SK-N-MC (cell line): ENCODE results near the gene CARD9.
"Not testable (repeated sequence)": the region's sequence is repeated elsewhere in the genome, so short reads cannot be mapped to it uniquely, and the experiment has no call there.

Experiments used
- DNase-seq: peaks from one replicate; pipeline ENCODE4 v3.0.0-alpha.2; 2011; ENCODE audit warnings: low read depth, low spot score
- H3K27ac ChIP-seq: fragments of 200-600 bp; sonication (generic); 2 replicates; pipeline ENCODE4 v1.5.1; 2016; ENCODE audit warnings: mixed run types
- H3K36me3 ChIP-seq: fragments of 200-600 bp; sonication (generic); 2 replicates; pipeline ENCODE4 v1.6.1; 2017; ENCODE audit warnings: antibody characterized with exemption, low read length, mixed read lengths; ENCODE audit not compliant: insufficient read depth
- H3K4me3 ChIP-seq: fragments of 200-600 bp; sonication (generic); 2 replicates; pipeline ENCODE4 v1.5.1; 2016
- H3K9ac ChIP-seq: fragments of 200-600 bp; sonication (generic); 2 replicates; pipeline ENCODE4 v1.8.0; 2017; ENCODE audit warnings: mixed run types, mixed read lengths; ENCODE audit not compliant: insufficient read length
- H3K9me3 ChIP-seq: fragments of 200-600 bp; sonication (generic); 2 replicates; pipeline ENCODE4 v1.6.1; 2017; ENCODE audit warnings: low read depth, mild to moderate bottlenecking, antibody characterized with exemption, low read length, moderate library complexity, mixed read lengths
- EZH2 ChIP-seq: fragments of 200-600 bp; sonication (generic); IDR thresholded peaks from one replicate; pipeline ENCODE4 v1.6.1; 2017; ENCODE audit warnings: antibody characterized with exemption
- FOXP2 ChIP-seq: optimal IDR thresholded peaks from 2 replicates; pipeline ENCODE3; 2011; ENCODE audit warnings: mild to moderate bottlenecking, moderate library complexity; ENCODE audit not compliant: insufficient read depth; ENCODE audit errors: extremely low read length, control extremely low read depth
- POLR2AphosphoS5 ChIP-seq: IDR thresholded peaks from 2 replicates; pipeline ENCODE4 v1.6.1; 2012; ENCODE audit warnings: mild to moderate bottlenecking, low read depth, low read length, borderline replicate concordance

The CARD9 gene

DNA sequence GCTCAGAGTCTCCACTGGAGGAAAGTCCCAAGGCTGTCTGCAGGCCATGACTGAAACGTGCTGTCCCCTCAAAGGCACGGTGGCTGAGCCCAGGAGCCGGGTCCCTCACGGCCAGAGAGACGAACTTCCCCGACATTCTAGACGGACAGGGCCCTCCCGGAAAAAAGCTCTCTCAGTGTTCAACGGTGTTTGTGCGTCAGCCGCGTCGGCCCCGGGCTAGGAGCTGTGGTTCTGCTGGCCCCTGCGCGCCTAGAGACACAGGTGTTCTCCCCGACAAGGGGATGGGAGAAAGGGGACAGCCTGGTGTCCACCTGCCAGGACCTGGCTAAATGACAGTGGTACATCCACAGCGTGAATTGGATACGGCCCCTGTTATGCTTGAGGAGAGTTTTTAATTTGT lies 51.9 kb downstream of the CARD9 start:
- H3K4me3 ChIP-seq = no peak overlapping the region
- no peaks in the 10 kb centered on the region for H3K9me3 ChIP-seq
- H3K9ac ChIP-seq = no peak overlapping the region
- no peak overlapping the region for H3K27ac ChIP-seq
- no peak for DNase-seq
- H3K36me3 ChIP-seq = no peaks in the 10 kb centered on the region
- TF ChIP-seq EZH2 (no peak), POLR2AphosphoS5 (no peak), FOXP2 (no peak)

DNA sequence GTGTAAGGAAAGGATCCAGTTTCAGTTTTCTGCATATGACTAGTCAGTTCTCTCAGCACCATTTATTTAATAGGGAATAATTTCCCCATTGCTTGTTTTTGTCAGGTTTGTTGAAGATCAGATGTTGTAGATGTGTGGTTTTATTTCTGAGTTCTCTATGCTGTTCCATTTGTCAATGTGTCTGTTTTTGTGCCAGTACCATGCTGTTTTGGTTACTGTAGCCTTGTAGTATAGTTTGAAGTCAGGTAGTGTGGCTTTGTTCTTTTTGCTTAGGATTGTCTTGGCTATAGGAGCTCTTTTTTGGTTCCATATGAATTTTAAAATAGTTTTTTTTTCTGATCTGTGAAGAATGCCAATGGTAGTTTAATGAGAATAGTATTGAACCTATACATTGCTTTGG lies 52.5 kb downstream of the CARD9 start:
- H3K9me3 ChIP-seq, H3K36me3 ChIP-seq, H3K27ac ChIP-seq, H3K4me3 ChIP-seq, H3K9ac ChIP-seq, DNase-seq: not testable (repeated sequence)

DNA sequence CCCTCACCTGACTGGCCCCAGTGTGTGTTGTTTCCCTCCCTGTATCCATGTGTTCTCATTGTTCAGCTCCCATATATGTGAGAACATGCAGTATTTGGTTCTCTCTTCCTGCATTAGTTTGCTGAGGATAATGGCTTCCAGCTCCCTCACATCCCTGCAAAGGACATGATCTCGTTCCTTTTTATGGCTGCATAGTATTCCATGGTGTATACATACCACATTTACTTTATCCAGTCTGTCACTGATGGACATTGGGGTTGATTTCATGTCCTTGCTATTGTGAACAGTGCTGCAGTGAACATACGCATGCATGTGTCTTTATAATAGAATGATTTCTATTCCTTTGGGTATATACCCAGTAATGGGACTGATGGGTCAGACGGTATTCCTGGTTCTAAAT lies 53.5 kb downstream of the CARD9 start:
- not testable (repeated sequence) for H3K9me3 ChIP-seq, H3K4me3 ChIP-seq, H3K9ac ChIP-seq, DNase-seq, H3K27ac ChIP-seq, H3K36me3 ChIP-seq

DNA sequence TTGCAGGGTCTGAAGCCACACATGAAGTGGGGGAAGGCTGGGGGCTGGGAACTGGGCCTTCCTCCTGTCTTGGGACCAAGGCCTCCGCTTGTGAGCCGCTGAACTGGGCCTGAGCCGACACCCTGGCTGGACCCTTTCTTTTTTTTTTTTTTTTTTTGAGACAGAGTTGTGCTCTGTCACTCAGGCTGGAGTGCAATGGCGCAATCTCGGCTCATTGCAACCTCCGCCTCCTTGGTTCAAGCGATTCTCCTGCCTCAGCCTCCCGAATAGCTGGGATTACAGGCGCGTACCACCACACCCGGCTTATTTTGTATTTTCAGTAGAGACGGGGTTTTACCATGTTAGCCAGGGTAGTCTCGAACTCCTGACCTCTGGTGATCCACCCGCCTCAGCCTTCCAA lies 54.2 kb downstream of the CARD9 start:
- not testable (repeated sequence) for H3K4me3 ChIP-seq, H3K9ac ChIP-seq, H3K27ac ChIP-seq, H3K9me3 ChIP-seq, DNase-seq, H3K36me3 ChIP-seq

DNA sequence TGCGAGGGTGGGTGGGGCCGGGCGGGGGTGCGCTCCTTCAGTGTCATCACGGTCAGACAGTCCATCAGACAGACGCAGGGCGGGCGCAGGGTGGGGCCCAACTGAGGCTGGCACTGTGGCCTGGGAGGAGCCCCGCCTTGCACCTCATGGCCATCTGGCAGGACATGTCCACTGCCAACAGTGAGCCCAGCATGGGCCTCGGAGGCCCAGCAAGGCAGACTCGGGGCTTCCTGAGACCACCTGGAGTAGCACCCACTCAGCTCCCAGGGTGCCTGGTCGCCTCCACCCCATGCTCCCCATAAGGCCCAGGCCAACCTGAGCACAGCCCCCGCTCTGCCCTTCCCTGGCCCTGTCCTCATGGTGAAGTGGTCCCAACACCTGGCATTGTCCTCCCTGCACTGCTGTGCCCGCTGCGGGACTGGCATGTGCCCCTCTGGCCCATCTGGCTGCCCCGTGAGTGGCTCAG lies 54.7 kb downstream of the CARD9 start:
- TF ChIP-seq POLR2AphosphoS5 = no peak
- no peak for TF ChIP-seq EZH2
- TF ChIP-seq FOXP2 = no peak
- H3K27ac ChIP-seq = no peak overlapping the region
- no peak for DNase-seq
- H3K36me3 ChIP-seq = no peaks in the 10 kb centered on the region
- no peaks in the 10 kb centered on the region for H3K9me3 ChIP-seq
- no peak overlapping the region for H3K4me3 ChIP-seq
- H3K9ac ChIP-seq = no peak overlapping the region

DNA sequence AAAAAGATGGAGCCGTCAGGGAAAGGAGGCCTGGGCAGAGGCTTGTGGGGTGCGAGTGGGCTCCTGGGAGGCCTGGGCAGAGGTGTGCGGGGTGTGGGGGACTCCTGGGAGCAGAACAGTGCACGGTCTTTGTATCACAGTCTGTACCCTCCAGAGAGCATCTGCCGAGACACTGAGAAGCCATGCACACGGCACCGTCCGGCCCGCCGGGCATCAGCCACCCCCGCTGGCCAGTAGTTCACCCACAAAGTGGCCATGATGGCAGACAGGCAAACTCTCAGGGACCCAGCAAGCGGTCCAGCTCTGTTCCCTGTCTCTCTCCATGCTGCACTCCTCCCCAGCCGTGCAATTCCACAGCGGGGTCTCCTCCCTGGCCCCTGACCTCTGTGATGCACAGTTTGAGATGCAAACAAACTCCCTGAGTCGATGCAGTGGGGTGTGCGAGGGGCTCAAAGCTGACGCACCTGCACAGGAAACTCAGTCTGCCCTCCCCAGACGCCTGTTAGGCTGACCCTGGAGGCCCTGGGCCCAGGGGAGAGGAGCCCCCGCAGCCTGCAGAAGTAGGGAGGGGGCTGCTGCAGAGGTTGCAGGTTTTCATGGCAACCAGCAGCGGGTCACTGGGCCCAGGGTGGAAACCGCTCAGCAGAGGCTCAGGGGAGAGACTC lies 55.2 kb downstream of the CARD9 start:
- Histone ChIP-seq H3K4me3 (no peak overlapping the region), H3K9me3 (no peaks in the 10 kb centered on the region), H3K36me3 (no peaks in the 10 kb centered on the region), H3K27ac (no peak overlapping the region), H3K9ac (no peak overlapping the region)
- DNase-seq = no peak
- TF ChIP-seq EZH2 = no peak
- TF ChIP-seq POLR2AphosphoS5 = no peak
- no peak for TF ChIP-seq FOXP2

DNA sequence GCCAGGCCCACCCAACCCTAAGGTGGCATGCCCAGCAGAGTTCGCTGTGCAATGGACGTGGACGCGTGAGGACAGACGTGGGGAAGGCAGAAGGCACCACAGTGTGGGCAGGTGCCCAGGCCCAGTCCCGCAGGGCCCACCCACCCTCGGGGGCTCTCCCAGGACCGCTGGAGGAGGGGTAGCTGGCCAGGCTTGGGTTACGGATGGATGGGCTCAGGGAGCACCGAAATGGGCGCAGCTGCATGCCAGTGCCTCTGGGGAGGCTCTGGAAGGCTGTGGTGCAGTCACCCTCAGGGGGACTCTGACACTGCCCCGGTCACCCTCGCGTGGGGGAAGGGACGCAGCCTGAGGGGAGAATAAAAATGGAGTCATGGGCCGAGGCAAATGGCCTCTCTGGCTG lies 55.8 kb downstream of the CARD9 start:
- no peak for TF ChIP-seq POLR2AphosphoS5
- TF ChIP-seq EZH2 = no peak
- no peak for TF ChIP-seq FOXP2

DNA sequence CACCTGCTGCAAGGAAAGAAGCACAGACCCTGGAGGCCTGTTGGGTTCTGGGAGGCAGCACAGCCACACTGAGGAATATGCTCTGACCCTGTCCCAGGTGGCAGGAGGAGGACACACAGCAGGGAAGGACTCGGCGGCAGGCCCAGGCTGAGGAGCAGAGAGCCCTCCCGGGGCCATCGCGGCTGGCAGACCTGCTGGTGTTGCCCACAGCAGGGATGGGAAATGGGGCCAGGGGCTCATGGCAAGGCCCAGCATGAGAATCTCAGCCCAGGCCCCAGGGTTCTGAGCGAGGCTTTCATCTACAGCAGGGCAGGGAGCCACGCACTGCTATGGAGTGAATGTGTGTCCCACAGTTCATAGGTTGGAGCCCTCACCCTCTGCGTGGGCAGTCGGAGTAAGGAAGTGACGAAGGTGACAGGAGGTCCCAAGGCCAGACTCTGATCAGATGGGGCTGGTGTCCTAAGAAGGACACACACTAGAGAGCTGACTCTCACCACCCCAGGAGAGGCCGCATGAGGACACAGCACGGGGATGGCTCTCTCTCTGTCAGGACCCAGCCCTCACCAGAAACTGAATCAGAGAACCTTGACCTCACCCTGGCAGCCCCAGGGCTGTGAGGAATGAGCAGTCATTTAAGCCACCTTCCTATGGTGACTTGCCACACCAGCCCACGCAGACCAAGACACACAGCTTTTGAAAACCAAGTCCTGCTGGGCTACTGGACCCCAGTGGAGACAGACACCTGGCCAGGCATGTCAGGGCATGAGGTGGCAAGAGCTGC lies 56.4 kb downstream of the CARD9 start:
- DNase-seq = no peak
- H3K9ac ChIP-seq = no peak overlapping the region
- no peak for TF ChIP-seq POLR2AphosphoS5
- no peak for TF ChIP-seq FOXP2
- no peak for TF ChIP-seq EZH2
- no peak overlapping the region for H3K4me3 ChIP-seq
- H3K27ac ChIP-seq = no peak overlapping the region
- no peaks in the 10 kb centered on the region for H3K36me3 ChIP-seq
- H3K9me3 ChIP-seq = no peaks in the 10 kb centered on the region

More for the DNA sequence above, 55.8 kb downstream of the CARD9 start:
- Histone ChIP-seq H3K9me3 (no peaks in the 10 kb centered on the region), H3K4me3 (no peak overlapping the region), H3K9ac (no peak overlapping the region), H3K36me3 (no peaks in the 10 kb centered on the region), H3K27ac (no peak overlapping the region)
- no peak for DNase-seq

DNA sequence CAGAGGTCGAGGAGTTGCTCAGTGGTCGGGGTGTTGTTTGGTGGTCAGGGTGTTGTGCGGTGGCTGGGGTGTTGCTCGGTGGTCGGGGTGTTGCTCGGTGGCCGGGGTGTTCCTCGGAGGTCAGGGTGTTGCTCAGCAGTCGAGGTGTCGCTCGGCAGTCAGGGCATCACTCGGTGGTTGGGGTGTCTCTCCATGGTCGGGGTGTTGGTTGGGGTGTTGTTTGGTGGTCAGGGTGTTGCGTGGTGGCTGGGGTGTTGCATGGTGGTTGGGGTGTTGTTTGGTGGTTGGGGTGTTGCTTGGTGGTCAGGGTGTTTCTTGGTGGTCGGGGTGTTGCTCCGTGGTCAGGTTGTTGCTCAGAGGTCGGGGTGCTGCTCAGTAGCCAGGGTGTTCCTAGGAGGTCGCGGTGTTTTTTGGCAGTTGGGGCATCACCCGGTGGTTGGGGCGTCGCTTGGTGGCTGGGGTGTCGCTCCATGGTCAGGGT lies 57.2 kb downstream of the CARD9 start:
- TF ChIP-seq FOXP2 (no peak), POLR2AphosphoS5 (no peak), EZH2 (no peak)
- H3K9ac ChIP-seq = no peak overlapping the region
- no peak for DNase-seq
- H3K36me3 ChIP-seq = no peaks in the 10 kb centered on the region
- no peak overlapping the region for H3K4me3 ChIP-seq
- no peaks in the 10 kb centered on the region for H3K9me3 ChIP-seq
- no peak overlapping the region for H3K27ac ChIP-seq
